NCI-H146 (cell line): Measurements from ENCODE around the gene NDC1.

Experiments used
- DNase-seq: peaks from one replicate; lab custom pipeline; 2025; lab: John Stamatoyannopoulos, UW

Gene NDC1

DNA sequence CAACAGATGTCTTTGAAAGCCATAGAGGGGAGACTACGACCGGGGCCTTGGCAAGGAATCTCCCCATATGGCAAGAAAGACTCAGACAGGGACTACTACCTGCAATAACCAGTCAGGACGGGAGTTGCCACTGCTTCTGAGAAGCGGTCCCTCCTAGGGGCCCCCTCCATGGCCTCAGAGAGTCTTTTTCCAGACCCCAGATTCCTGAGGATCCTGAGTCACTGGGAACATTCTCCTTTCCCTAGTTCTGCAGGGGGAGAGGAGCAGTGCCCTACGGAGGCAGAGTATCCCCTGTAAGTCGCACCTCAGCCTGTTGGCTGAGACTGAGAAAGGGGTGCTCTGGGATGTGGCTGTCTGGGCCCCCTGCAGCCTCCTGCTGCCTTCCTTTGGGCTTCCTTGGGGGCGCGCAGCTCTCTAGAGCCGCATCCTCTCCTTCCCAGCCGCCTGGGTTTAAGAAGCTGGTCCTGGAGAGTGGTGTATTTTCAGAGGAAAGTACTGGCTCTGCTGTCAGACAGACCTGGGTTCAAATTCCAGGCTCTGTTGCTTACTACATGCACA, 107.0 kb downstream of the NDC1 start:
- DNase-seq = no peak

DNA sequence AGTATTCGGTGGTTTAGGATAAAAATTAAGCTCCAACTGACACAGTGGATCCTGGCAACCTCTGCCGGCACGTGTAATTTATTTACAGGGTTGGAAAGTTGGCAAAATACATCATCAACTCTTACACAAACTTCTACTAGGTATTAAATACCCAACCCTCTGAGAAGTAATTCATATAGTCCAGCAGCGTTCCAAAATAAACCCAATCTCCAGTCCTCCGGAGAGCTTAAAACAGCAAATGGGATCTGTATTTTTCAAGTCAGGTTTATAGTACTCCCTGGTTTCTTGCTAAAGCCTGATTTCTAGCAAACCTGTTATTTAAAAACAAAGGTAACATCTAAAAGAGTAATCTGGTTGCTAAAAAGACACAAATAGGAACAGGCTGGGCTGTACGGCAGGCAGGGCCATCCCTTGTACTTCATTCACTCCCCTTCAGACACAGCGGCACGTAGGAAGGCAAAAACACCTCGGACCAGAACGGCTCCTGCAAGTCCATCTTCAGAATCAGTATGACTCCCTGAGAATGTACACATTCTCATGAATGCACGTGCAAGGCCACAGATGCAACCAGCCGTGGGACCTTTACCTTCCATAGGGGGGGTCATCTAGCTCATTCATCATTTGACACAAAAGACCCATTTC, 107.8 kb downstream of the NDC1 start:
- DNase-seq = no peak

DNA sequence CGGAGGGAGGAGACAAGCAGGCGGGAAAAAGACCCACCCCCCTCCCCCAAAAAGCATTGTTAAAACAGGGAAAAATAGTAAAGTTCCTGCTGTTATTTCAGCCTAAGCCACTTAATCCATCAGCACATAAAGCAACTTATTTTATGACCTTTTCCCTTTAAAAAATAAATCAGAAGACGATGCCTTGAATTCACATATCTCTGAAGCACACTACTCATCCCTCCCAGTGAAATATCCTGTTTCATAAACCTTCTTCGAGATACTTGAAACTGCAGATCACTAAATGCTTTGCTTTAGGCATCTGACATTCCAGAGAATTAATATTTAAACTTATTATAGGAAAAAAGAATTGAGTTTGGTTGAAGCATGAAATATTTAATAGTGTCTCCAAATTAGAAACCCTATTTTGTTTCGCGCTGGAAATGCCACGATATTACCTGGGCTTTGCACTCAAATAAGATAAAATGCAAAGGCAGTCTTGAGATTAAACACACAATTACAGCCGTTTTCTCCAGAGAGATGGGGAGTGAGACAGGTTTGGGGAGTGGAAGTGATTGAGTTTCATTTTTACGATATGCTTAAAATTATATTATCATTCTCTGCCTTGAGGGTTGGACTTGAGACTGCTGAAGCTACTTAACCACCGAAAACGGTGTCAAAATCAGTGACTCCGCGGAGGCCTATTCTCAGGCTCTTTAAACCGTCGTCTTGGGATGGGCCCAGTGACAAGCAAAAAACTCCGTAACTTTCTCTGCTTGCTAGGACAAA, 108.5 kb downstream of the NDC1 start:
- no peak for DNase-seq

GRCh38 chr1:53728702-53729455, 109.2 kb downstream of the NDC1 start:
- DNase-seq = no peak

GRCh38 chr1:53728196-53728595, 109.9 kb downstream of the NDC1 start:
- no peak for DNase-seq

DNA sequence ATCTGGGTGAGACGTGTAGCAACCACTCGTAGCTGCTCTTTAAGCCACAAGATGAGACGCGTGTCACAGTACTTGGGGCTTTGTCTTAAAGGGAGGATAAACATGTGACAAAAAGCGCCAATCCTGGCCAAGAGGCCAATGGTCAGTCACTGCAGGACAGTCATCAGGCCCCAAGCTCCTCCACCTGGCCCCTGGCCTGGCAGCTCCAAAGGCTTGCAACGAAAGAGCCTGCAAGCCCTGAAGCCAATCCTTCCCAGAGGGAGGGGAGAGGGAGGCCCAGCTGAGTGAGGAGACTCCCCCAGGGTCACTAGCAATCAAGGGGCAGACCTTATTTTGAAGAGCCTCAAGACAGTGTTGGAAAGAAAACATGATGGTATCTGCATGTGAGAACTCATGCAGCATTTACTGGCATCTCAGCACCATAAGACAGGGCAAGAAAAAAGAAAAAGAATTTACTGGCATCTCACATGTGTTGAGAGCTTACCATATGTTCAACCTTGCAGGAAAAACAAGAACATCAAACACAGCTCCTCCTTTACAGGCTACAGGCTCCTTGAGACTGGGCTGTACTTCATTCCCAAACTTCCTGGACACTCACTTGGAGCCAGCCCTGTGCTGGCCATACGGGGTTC, 110.5 kb downstream of the NDC1 start:
- DNase-seq = no peak

- no peak for DNase-seq
Measured at GRCh38 chr1:53726009-53726600, 112.0 kb downstream of the NDC1 start.

- peak; percentile 21 for DNase-seq
Measured at GRCh38 chr1:53725238-53725689, 112.8 kb downstream of the NDC1 start.

DNA sequence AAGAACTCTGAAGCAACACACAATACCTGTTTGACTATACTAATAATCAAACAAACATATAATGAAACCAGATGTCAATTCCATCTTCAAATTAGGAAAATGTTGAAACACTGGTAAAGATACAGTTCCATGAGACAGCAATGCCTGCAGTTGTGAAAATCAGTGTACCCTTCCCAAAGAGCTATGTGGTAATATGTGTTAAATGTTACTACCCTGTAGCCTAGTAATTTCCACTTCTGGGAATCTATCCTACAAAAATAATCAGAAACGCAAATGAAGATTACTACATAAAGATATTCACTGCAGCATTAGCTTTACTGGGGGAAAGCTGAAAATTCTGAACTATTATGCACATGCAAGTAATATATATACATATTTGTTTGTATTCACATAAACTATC, 116.1 kb downstream of the NDC1 start:
- no peak for DNase-seq

GRCh38 chr1:53721088-53721487, 117.0 kb downstream of the NDC1 start:
- DNase-seq = no peak

DNA sequence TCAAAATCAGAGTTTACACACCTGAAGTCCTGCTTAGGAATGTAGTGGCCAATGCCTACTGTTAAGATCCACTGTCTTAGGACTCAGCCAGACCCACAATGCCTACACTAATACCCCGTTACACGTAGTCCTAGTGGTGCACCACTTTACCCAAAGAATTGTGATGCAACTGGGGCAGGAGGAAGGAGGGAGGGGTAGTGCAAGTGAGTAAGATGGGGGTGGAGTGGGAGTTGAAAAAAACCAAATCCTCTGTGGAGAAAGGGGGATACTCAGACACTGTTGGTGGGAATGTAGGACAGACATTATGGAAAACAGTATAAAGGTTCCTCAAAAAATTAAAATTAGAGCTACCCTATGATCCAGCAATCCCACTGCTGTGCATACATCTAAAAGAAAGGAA, 118.6 kb downstream of the NDC1 start:
- no peak for DNase-seq

GRCh38 chr1:53718443-53718842, 119.7 kb downstream of the NDC1 start:
- DNase-seq = no peak

DNA sequence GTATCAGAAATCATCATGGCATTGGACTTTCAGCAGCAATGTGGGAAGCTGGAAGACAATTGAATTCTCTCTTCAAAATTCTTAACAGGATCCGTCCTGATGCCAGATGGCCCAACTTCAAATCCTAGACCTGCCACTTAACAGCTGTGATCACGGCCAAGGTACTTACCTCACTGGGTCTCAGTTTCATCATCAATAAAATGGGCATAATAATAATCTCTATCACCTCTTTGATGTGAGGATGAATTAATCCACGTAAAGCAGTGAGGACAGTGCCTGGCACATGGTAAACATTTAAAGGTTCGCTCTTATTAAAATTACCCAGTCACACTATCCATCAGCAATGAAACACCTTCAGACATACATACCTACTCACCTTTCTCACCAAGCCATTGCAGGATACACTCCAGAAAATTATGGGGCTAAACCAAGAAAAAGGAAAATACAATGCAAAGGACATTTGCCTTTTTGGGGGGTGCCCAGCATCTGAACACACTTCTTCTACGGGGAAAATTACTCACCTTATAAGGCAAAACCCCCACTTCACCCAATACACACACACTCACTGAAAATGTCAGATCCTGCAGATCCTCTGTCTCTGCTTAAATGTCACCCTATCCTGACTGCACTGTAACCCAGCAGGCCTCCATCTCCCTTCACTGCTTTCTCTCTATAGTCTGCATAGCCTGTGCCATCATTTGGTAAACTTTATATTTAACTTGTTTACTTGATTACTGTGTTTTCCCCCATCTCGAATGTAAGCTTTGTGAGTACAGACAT, 120.9 kb downstream of the NDC1 start:
- no peak for DNase-seq

GRCh38 chr1:53716150-53716549, 121.9 kb downstream of the NDC1 start:
- no peak for DNase-seq

DNA sequence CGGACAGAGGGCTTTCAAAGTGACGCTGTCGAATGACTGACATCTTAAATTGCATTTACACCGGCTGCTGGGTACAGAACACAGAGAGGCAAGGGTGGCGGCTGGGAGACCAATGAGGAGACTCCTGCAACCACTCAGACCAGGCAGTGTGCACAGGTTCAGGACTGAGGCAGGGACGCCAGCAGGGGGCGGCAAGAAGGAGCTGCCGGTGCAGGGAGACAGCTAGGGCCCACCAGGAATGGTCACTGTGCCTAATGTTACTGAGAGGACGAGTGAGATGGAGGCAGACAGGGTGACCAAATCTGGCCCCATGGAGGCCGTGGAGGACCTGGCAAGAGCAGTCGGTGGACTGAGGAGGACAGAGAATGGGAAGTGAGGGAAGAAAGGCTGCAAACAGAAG, 122.6 kb downstream of the NDC1 start:
- peak; percentile 26 for DNase-seq
